DOHH2 (cell line): Measurements from ENCODE around the gene ATP5F1D.

Source experiments
- CTCF ChIP-seq: fragments of 200-600 bp; sonication (generic); IDR thresholded peaks from one replicate; pipeline ENCODE4 v1.5.1; 2014; ENCODE audit warnings: antibody characterized with exemption, mild to moderate bottlenecking, low read depth, low read length; ENCODE audit not compliant: poor library complexity, severe bottlenecking
- EZH2phosphoT487 ChIP-seq: fragments of 200-600 bp; sonication (generic); IDR thresholded peaks from 2 replicates; pipeline ENCODE4 v1.6.1; 2017; ENCODE audit warnings: borderline replicate concordance, mild to moderate bottlenecking, antibody characterized with exemption, low read length, moderate library complexity, mixed read lengths

- TF ChIP-seq CTCF (no peak), EZH2phosphoT487 (no peak)
Measured at GRCh38 chr19:1240925-1241324, 626 bp upstream of the ATP5F1D start.
